Astrocyte (in vitro differentiated cells and primary cell): ENCODE measurements around the gene FAM3D. TPM values are rescaled to one million over a fixed set of nuclear protein-coding genes. Genes with fewer than 3 reads are reported as not detected.

Source experiments
- DNase-seq: peaks from one replicate; pipeline ENCODE4 v3.0.0-alpha.2; 2010; ENCODE audit warnings: low read depth
- FAIRE-seq: peaks from 2 replicates; lab custom pipeline; 2011; peaks lifted over from hg19 to GRCh38; lab: Jason Lieb, UNC
- H2AFZ ChIP-seq: 2 replicates; pipeline ENCODE4 v1.6.0; 2012; ENCODE audit warnings: low read depth, low read length, inconsistent platforms
- H3K27ac ChIP-seq: 2 replicates; pipeline ENCODE4 v1.5.1; 2011; ENCODE audit warnings: low read depth, low read length, inconsistent platforms
- H3K27me3 ChIP-seq: 2 replicates; pipeline ENCODE4 v1.6.0; 2011; ENCODE audit warnings: low read length, inconsistent platforms; ENCODE audit not compliant: insufficient read depth
- H3K36me3 ChIP-seq: 2 replicates; pipeline ENCODE4 v1.5.1; 2011; ENCODE audit warnings: low read length, inconsistent platforms; ENCODE audit not compliant: insufficient read depth
- H3K4me1 ChIP-seq: 2 replicates; pipeline ENCODE4 v1.5.1; 2011; ENCODE audit warnings: low read length, inconsistent platforms; ENCODE audit not compliant: insufficient read depth
- H3K4me2 ChIP-seq: 2 replicates; pipeline ENCODE4 v1.6.0; 2012; ENCODE audit warnings: low read length, inconsistent platforms
- H3K4me3 ChIP-seq: 2 replicates; pipeline ENCODE4 v1.5.1; 2011; ENCODE audit warnings: low read depth, mild to moderate bottlenecking, low read length, inconsistent platforms; ENCODE audit not compliant: insufficient read depth
- H3K79me2 ChIP-seq: 2 replicates; pipeline ENCODE4 v1.6.0; 2012; ENCODE audit warnings: mild to moderate bottlenecking, low read length, inconsistent platforms; ENCODE audit not compliant: insufficient read depth
- H3K9ac ChIP-seq: 2 replicates; pipeline ENCODE4 v1.6.0; 2012; ENCODE audit warnings: mild to moderate bottlenecking, low read length, inconsistent platforms
- H3K9me3 ChIP-seq: 2 replicates; pipeline ENCODE4 v1.5.1; 2012; ENCODE audit warnings: low read depth, mild to moderate bottlenecking, low read length, inconsistent platforms; ENCODE audit not compliant: insufficient read depth
- H4K20me1 ChIP-seq: 2 replicates; pipeline ENCODE4 v1.6.0; 2012; ENCODE audit warnings: low read length, inconsistent platforms; ENCODE audit not compliant: insufficient read depth
- H3K27ac Mint-ChIP-seq: one replicate; pipeline ENCODE4 v1.8.0; 2021; ENCODE audit warnings: mild to moderate bottlenecking, mixed read lengths; ENCODE audit not compliant: unreplicated experiment
- H3K27me3 Mint-ChIP-seq: one replicate; pipeline ENCODE4 v1.8.0; 2021; ENCODE audit warnings: low read depth, mixed read lengths; ENCODE audit not compliant: unreplicated experiment
- H3K36me3 Mint-ChIP-seq: one replicate; pipeline ENCODE4 v1.8.0; 2021; ENCODE audit warnings: low read depth, mixed read lengths; ENCODE audit not compliant: unreplicated experiment
- H3K4me1 Mint-ChIP-seq: one replicate; pipeline ENCODE4 v1.8.0; 2021; ENCODE audit warnings: low read depth, mixed read lengths; ENCODE audit not compliant: unreplicated experiment
- H3K4me3 Mint-ChIP-seq: one replicate; pipeline ENCODE4 v1.8.0; 2021; ENCODE audit warnings: mild to moderate bottlenecking, moderate library complexity, mixed read lengths; ENCODE audit not compliant: unreplicated experiment
- H3K9me3 Mint-ChIP-seq: one replicate; pipeline ENCODE4 v1.8.0; 2021; ENCODE audit warnings: mild to moderate bottlenecking, mixed read lengths; ENCODE audit not compliant: unreplicated experiment
- CTCF ChIP-seq: IDR thresholded peaks from 2 replicates; pipeline ENCODE4 v1.5.1; 2011; ENCODE audit warnings: low read depth, mild to moderate bottlenecking, inconsistent platforms, low read length, moderate library complexity; ENCODE audit not compliant: insufficient read depth
- EZH2 ChIP-seq: IDR thresholded peaks from 2 replicates; pipeline ENCODE4 v1.6.1; 2012; ENCODE audit warnings: mild to moderate bottlenecking, low read length, inconsistent platforms; ENCODE audit not compliant: insufficient read depth
- total RNA-seq: library from RNA; stranded (reverse); gene quantifications from 2 replicates; pipeline ENCODE4 v1.2.1, GENCODE V29; 2021

Gene FAM3D
- total RNA-seq, 1 donor from 2014 or later = not detected

- FAIRE-seq (no peak), DNase-seq (no peak)
- no peak overlapping the region for H3K27ac Mint-ChIP-seq
- Histone ChIP-seq H3K4me3 (no peak overlapping the region), H3K4me2 (no peak overlapping the region), H3K9me3 (no peaks in the 10 kb centered on the region), H2AFZ (no peak overlapping the region), H3K36me3 (no peaks in the 10 kb centered on the region), H4K20me1 (no peaks in the 10 kb centered on the region), H3K27me3 (peaks cover 2% of the 10 kb centered on the region), H3K9ac (no peak overlapping the region), H3K27ac (no peak overlapping the region), H3K4me1 (no peaks in the 10 kb centered on the region), H3K79me2 (no peaks in the 10 kb centered on the region)
- H3K4me1 Mint-ChIP-seq = no peaks in the 10 kb centered on the region
- H3K27me3 Mint-ChIP-seq = peaks cover 48% of the 10 kb centered on the region
- no peaks in the 10 kb centered on the region for H3K36me3 Mint-ChIP-seq
- TF ChIP-seq CTCF (no peak), EZH2 (no peak)
- H3K4me3 Mint-ChIP-seq = no peak overlapping the region
- H3K9me3 Mint-ChIP-seq = peaks cover 21% of the 10 kb centered on the region
These were observed 6.3 kb upstream of the FAM3D start for GRCh38 chr3:58672880-58673279.

- Histone ChIP-seq H3K36me3 (no peaks in the 10 kb centered on the region), H3K4me1 (no peaks in the 10 kb centered on the region), H3K9me3 (no peaks in the 10 kb centered on the region), H3K27me3 (peaks cover 2% of the 10 kb centered on the region), H3K27ac (no peak overlapping the region), H4K20me1 (no peaks in the 10 kb centered on the region), H3K4me3 (no peak overlapping the region), H3K9ac (no peak overlapping the region), H3K79me2 (no peaks in the 10 kb centered on the region), H3K4me2 (no peak overlapping the region), H2AFZ (no peak overlapping the region)
- Mint-ChIP-seq H3K36me3 (no peaks in the 10 kb centered on the region), H3K4me3 (no peak overlapping the region), H3K27me3 (peaks cover 46% of the 10 kb centered on the region), H3K4me1 (no peaks in the 10 kb centered on the region), H3K27ac (no peak overlapping the region), H3K9me3 (peaks cover 21% of the 10 kb centered on the region)
- FAIRE-seq (no peak), DNase-seq (no peak)
- TF ChIP-seq EZH2 = no peak
- no peak for TF ChIP-seq CTCF
These were observed 5.9 kb upstream of the FAM3D start for GRCh38 chr3:58672451-58672850.

- H3K9me3 ChIP-seq = no peaks in the 10 kb centered on the region
- no peaks in the 10 kb centered on the region for H3K79me2 ChIP-seq
- no peaks in the 10 kb centered on the region for H3K36me3 Mint-ChIP-seq
- no peak overlapping the region for H3K4me2 ChIP-seq
- H4K20me1 ChIP-seq = no peaks in the 10 kb centered on the region
- H2AFZ ChIP-seq = no peak overlapping the region
- H3K27ac ChIP-seq = no peak overlapping the region
- H3K9ac ChIP-seq = no peak overlapping the region
- H3K9me3 Mint-ChIP-seq = peaks cover 11% of the 10 kb centered on the region
- peaks cover 2% of the 10 kb centered on the region for H3K27me3 ChIP-seq
- H3K4me3 Mint-ChIP-seq = no peak overlapping the region
- FAIRE-seq = no peak
- H3K27me3 Mint-ChIP-seq = peaks cover 40% of the 10 kb centered on the region
- TF ChIP-seq EZH2 (no peak), CTCF (no peak)
- no peak overlapping the region for H3K4me3 ChIP-seq
- no peaks in the 10 kb centered on the region for H3K4me1 ChIP-seq
- no peak overlapping the region for H3K27ac Mint-ChIP-seq
- H3K36me3 ChIP-seq = no peaks in the 10 kb centered on the region
- no peak for DNase-seq
- no peaks in the 10 kb centered on the region for H3K4me1 Mint-ChIP-seq
These were observed 4.0 kb upstream of the FAM3D start for GRCh38 chr3:58670506-58671135.
